Ammon's horn (tissue), 1 donor: Measurements from ENCODE around the gene NHLH1.

ENCODE experiments used
- DNase-seq: peaks from one replicate; pipeline ENCODE4 v3.0.0-alpha.2; 2016; ENCODE audit warnings: low spot score

The NHLH1 gene

GRCh38 chr1:160359559-160360226 is 7.2 kb upstream of the NHLH1 start:
- no peak for DNase-seq

GRCh38 chr1:160360227-160360695 is 6.6 kb upstream of the NHLH1 start:
- no peak for DNase-seq

GRCh38 chr1:160361199-160361598 is 5.7 kb upstream of the NHLH1 start:
- DNase-seq, result no peak

- no peak for DNase-seq
These were observed 5.1 kb upstream of the NHLH1 start for GRCh38 chr1:160361814-160362167.

GRCh38 chr1:160362168-160362957 is 4.5 kb upstream of the NHLH1 start:
- DNase-seq, result no peak

GRCh38 chr1:160363010-160363409 is 3.9 kb upstream of the NHLH1 start:
- DNase-seq, result no peak

DNA sequence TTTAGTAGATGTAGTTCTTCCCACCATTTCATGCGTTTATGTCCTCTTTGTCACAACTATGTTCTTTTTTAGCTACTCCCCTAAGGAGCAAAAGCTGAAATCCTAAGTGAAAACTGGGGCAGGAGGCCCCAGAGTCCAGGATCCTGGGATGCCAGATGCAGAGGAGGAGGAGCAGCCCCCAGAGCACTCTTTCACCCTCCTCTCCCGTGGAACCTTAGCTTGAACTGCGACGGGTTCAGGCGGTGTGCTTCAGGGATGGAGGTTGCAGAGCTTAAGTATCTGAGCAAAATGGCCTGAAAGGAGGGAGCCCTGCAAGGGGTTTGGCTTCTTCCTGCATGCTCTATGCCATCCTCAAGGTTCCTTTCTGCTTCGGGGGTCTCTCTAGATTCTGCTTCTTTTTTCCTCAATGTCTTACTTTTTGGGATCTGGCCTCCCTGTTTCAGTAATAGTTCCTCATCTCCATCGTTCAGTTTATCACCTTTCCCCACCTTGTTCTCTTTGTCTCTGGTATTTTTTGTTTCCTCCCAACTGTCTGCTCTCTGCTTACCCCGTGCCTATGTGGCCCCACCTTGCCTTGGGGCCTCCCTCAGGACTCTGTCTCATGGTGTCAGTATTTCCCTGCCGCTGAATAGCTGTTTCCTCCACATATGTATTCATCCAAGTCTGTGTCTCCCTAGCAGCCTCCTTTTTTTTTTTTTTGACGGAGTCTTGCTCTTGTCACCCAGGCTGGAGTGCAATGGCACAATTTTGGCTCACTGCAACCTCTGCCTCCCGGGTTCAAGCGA is 2.7 kb upstream of the NHLH1 start:
- DNase-seq, result no peak

DNA sequence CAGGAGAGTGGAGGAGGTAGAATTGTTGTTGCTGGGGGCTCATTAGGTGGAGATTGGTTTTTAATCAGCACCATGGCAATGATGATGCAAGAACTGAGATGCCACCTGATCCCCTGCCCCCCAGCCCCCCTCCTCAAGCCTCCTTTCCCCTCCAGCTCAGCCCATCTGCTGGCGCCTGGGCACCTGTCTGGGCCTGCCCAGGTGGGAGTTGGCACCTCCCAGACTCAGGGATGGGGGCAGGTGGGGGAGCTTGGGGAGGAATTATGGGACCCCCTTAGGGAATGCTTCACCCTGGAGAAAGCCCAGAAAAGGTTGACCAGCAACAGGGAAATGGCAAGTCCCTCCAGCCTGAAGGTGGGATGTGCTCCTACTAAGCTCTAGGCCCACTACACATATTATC is 1.5 kb upstream of the NHLH1 start:
- DNase-seq, result no peak

- DNase-seq, result no peak
These were observed 637 bp downstream of the NHLH1 start for GRCh38 chr1:160367516-160367900.

DNA sequence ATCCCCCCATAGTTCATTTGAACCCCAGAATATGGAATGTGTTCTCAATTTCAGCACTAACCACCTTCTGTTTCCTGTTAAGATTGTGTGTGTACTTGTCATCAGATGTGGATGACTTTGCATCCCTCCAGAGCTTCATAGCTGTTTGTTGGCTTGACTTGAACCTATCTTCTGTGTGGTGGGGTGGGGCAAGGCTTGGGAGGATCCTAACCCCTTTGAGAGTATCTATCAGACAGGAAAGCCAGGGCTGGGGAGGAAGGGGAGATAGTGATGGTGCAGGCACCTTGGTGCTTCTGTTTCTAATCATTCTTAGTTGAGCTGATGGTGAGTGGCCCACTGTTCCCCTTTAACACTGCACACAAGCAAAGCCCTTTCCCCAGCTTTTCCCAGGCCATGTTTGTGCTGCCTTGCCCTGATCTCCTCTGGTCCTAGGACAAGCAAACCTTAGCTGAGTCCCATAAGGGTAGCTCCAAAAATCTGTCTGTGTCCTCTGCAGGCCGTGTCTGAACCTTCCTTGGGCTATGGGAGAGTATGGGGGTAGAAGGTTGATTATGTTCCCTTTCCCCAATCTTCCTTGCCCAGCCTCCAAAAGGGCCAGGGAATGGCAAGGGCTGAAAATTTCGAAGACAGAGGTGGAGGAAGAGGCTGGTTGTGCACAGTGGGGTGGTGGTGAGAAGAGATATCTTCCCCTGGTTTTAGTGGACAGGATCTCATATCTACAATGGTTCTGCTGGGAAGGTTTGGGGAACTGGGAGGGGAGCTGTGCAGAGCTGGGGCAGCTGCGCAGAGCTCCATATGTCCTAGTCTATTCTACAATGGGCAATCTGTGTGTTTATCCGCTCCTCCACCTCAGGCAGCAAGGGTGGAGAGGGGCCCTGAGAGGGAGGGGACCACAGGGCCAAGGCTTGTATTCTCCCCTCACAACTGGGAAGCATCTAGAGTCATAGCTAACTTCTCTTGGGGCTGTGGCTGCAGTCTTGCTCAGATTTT is 1.4 kb downstream of the NHLH1 start:
- DNase-seq, result no peak

DNA sequence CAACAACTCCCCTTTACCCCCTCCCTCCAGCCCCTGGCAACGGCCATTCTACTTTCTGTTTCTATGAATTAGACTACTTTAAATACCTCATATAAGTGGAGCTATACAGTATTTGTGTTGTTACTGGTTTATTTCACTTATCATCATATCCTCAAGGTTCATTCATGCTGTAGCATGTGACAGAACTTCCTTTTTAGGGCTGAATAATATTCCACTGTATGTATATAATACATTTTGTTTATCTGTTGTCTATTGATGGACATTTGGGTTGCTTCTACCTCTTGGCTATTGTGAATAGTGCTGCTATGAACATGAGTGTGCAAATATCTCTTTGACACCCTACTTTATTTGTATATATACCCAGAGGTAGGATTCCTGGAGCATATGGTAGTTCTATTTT is 2.2 kb downstream of the NHLH1 start:
- no peak for DNase-seq

DNA sequence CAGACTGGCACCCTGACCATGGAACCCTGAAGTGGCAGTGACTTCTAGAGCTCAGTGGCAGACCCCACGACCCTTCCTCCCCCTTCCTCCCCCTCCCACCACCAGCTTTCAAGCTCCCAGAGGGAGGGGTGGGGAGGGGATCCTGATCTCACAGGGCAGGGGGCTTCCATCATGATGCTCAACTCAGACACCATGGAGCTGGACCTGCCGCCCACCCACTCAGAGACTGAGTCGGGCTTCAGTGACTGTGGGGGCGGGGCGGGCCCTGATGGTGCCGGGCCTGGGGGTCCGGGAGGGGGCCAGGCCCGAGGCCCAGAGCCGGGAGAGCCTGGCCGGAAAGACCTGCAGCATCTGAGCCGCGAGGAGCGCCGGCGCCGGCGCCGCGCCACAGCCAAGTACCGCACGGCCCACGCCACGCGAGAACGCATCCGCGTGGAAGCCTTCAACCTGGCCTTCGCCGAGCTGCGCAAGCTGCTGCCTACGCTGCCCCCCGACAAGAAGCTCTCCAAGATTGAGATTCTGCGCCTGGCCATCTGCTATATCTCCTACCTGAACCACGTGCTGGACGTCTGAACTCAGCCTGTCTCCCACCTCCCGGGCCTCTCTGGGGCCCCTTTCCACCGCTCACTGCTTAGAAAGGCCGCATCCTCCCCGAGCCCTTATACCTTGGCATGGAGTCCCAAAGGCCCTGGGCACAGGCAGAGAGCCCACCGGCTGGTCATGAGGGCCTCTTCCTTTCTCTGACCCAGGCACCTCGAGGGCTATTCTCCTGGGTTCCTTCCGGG is 3.9 kb downstream of the NHLH1 start:
- no peak for DNase-seq

DNA sequence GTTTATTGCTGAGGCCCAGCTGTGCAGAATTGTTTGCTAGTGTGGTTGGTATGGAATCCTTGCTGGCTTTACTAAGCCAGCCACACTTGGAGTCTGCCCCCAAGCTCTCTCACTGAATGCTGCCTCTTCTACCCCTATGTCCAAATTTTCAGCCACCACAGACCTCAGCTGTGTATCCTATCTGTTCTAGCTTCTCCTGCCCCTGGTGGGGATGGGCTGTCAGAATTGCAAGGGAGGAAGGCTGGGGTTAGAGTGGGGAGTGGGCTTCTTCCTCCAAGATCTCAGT is 4.4 kb downstream of the NHLH1 start:
- DNase-seq, result no peak

DNA sequence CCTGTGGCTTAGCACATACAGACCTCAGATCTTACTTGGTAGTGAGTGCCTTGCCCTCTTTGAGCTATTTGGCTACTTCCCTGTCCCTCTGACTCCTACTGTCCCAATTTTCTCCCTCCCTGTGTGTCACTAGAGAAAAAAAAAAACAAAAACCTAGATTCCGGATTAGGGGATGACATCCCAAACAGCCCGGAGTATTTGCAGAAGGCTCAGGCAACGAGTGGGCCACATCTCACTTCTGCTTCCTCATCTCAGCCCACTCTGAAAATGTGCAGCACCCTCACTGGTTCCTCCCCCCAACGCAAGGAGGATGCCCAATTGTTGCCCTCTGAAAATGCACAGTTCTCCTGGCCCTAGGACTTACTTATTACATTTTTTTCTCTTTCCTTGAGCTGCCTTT is 4.9 kb downstream of the NHLH1 start:
- peak; percentile 52 for DNase-seq

DNA sequence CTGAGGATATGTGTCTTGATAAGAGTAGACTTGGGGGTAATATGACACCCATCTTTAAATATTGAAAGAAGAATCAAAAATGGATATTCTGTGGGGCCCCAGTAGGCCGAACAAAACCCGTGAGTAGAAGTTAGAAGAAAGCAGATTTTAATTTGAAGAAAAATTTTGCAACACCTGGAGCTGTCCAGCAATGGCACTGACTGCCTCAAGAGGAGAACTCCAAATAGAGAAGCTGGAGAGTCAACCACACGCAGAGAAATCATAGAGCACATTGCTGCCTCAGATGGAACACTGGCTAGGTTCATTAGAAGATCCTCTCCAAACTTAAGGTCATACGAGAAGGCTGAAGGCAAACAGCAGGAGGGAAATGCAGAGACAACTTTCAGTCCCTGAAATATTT is 6.8 kb downstream of the NHLH1 start:
- DNase-seq, result no peak

DNA sequence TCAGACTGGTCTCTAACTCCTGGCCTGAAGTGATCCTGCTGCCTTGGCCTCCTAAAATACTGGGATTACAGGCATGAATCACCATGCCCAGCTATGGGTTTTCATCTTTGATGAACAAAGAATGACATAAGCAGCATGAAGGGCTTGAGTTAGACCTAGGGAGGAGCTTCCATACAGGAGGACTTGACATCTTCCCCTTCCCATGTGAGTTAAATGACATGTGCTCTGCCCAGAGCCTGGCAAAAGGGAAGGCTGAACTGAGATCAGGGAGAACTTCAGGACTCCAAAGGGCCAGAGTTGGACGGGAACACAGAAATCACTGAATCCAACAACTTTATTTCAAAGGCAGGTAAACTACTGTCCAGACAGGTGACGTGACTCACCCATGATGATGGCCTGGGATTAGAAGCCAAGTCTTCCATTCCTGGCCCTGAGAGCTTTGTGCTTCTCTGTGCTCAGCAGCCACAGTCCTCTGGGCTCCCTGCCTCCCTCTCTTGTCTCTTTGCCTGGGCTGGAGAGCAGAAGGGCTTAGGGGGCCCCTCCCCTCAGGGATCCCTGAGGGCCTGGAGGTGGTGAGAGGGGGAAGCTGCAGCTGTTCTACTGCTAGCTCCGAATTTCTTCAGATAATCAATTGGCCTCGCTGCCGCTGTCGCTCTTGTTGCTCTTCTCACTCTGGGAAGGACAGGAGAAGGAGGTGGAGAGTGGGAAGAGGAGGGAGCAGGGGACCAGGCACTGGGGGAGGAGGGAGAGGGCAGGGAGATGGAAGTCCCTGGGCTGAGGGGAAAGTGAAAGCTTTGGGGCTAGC is 7.6 kb downstream of the NHLH1 start:
- DNase-seq, result peak; percentile 21

DNA sequence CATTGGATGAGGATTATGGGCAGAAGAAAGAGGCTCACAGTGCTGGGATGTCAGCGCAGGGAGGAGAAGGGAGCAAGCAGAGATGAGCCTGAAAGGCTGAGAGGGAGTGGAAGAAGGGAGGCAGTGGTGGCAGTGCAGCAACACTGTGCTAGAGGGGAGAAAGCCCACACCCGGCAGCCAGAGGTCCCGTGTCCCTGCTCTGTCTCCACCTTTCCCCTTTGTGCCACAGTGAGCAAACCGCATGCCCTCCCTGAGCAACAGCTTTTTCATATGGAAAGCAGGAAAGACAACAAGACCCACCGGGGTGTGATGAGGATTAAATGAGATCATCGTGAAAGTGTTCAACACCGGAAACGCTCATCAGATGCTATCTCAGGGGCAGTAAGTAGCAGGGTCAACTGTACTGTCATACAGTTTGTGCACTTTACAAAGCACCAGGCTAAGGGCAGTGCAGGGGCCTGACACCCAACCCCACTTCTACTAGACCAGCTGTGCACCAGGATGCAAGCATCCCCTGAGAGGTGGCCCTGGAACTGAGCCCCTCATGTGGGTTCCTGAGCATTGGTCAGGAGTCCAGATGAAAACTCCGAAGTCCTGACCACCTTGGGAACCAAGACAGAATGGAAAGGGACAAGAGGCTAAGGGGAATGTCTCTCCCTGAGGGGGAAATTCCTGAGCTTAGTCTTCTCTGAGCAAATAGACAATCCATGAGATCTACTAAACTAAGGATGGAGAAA is 9.1 kb downstream of the NHLH1 start:
- DNase-seq, result no peak

- DNase-seq, result peak; percentile 94
These were observed 9.8 kb downstream of the NHLH1 start for GRCh38 chr1:160376525-160377131.

DNA sequence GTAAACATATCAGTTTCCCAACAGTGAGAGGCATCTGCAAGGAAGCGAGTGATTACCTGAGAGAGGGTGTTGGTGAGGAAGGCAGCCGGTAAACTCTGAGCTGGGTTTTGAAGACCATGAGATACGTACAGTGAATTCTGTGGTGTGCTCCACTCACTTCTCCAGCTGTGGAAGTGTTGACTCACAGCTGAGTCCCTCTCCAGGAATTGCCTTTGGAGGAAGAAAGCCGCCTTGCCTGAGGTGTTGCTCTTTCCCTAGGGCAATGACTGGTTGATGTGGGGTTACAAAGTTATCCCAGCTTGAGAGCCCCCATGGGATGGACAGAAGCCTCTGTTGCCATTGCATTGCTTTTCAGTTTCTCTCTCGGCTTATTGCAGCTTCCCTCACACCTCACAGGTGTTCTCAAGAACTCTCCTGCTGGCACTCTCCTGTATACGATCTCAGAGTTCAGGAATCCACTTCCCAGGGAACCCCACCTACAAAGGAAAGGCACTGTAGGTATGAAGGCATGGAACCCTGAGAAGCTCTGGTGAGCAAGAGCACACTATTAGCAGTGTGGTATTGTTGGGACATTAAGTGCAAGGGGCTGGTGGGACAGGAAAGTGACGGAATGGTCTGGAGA is 10.8 kb downstream of the NHLH1 start:
- DNase-seq, result no peak
